ENCODE results near the gene LRRC9.

- no peak for TF ChIP-seq REST (IDR thresholded peaks at IDR 0.05; ENCODE audit: insufficient read depth in 1 of 2, low read depth in 2 of 2, low read length in 2 of 2)
- TF ChIP-seq TAF1 (IDR thresholded peaks at IDR 0.05; ENCODE audit: borderline replicate concordance, insufficient read depth, low read length), result no peak
Observed at GRCh38 chr14:60064491-60065072, 144.6 kb downstream of the LRRC9 start.
